ENCODE data around the gene CARD6. TPM values are rescaled to one million over a fixed set of nuclear protein-coding genes. Genes with fewer than 3 reads are reported as not detected.

Gene CARD6
- total and polyA plus RNA-seq, 10 of the 15 experiments (the other 5 are each of a cell fraction or from before 2014, with no cell fraction given) = 0.29 to 1.2 (median 0.62) TPM

DNA sequence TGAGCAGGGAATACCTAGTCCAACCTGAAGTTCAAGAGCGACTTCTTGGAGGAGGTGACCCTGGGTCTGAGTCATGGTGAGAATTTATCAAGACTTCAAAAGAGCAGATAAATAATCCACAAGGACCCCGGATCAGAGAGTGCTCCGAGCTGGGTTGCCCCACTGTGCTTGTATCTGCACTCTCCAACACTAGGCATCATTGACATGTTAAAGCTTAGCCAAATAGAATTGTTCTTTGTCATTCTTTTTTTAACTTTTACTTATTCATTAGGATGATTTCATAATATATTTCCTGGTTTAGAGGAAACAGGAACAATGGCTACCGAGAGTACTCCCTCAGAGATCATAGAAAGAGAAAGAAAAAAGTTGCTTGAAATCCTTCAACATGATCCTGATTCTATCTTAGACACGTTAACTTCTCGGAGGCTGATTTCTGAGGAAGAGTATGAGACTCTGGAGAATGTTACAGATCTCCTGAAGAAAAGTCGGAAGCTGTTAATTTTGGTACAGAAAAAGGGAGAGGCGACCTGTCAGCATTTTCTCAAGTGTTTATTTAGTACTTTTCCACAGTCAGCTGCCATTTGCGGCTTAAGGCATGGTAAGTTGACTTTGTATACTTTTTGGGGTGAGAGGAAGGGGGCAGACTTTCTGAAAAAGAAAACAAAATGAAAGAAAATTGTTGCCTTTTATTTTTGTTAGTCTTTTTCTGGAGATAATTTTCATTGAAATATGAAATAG is at the start of gene CARD6 (continued):
- TF ChIP-seq, protein P1, sequence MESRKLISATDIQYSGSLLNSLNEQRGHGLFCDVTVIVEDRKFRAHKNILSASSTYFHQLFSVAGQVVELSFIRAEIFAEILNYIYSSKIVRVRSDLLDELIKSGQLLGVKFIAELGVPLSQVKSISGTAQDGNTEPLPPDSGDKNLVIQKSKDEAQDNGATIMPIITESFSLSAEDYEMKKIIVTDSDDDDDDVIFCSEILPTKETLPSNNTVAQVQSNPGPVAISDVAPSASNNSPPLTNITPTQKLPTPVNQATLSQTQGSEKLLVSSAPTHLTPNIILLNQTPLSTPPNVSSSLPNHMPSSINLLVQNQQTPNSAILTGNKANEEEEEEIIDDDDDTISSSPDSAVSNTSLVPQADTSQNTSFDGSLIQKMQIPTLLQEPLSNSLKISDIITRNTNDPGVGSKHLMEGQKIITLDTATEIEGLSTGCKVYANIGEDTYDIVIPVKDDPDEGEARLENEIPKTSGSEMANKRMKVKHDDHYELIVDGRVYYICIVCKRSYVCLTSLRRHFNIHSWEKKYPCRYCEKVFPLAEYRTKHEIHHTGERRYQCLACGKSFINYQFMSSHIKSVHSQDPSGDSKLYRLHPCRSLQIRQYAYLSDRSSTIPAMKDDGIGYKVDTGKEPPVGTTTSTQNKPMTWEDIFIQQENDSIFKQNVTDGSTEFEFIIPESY (IDR thresholded peaks at IDR 0.05) = no peak
- TF ChIP-seq HCFC1 (IDR thresholded peaks at IDR 0.05; ENCODE audit: low read length) = no peak
- TF ChIP-seq SMAD5 (IDR thresholded peaks at IDR 0.05; ENCODE audit: low read depth) = no peak
- TF ChIP-seq MYC (IDR thresholded peaks at IDR 0.05; ENCODE audit: insufficient read depth, insufficient read length, insufficient replicate concordance, low read length, severe bottlenecking) = no peak
- TF ChIP-seq, protein P2, sequence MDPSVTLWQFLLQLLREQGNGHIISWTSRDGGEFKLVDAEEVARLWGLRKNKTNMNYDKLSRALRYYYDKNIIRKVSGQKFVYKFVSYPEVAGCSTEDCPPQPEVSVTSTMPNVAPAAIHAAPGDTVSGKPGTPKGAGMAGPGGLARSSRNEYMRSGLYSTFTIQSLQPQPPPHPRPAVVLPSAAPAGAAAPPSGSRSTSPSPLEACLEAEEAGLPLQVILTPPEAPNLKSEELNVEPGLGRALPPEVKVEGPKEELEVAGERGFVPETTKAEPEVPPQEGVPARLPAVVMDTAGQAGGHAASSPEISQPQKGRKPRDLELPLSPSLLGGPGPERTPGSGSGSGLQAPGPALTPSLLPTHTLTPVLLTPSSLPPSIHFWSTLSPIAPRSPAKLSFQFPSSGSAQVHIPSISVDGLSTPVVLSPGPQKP (IDR thresholded peaks at IDR 0.05; ENCODE audit: low read depth, low read length) = 0 out of 2 replicates have a peak, but pooled peaks have one; percentile 26
- TF ChIP-seq TCF12 (IDR thresholded peaks at IDR 0.05; ENCODE audit: low read depth, low read length) = no peak
- TF ChIP-seq NFIC (IDR thresholded peaks at IDR 0.05; ENCODE audit: low read depth, low read length) = no peak
- TF ChIP-seq SIX5 (IDR thresholded peaks at IDR 0.05; ENCODE audit: low read depth, low read length, severe bottlenecking) = no peak
- TF ChIP-seq BHLHE40 (IDR thresholded peaks at IDR 0.05; ENCODE audit: borderline replicate concordance in 1 of 2, low read depth in 2 of 2, low read length in 1 of 2) = no peak
- TF ChIP-seq SREBF1 (IDR thresholded peaks at IDR 0.05; ENCODE audit: low read length) = no peak

Measured in GM12878 (cell line).